HT-29 (cell line): ENCODE results near the gene MAGOH. TPM values are rescaled to one million over a fixed set of nuclear protein-coding genes. Genes with fewer than 3 reads are reported as not detected.
"Not testable (repeated sequence)": the region's sequence is repeated elsewhere in the genome, so short reads cannot be mapped to it uniquely, and the experiment has no call there.

Experiments
- DNase-seq: peaks from one replicate; pipeline ENCODE4 v3.0.0-alpha.2; 2015; ENCODE audit warnings: low spot score
- total RNA-seq: library from RNA; depleted of rRNA; stranded (reverse); fragments of >200 nt; shearing (Covaris generic); gene quantifications from 2 replicates; pipeline ENCODE4 v1.2.3, GENCODE V29; 2014; rRNA removed

The MAGOH gene
- total RNA-seq = 42.5 and 44.1 TPM in 2 replicates

GRCh38 chr1:53238197-53239155 lies at the start of gene MAGOH:
TSS of gene MAGOH (minus strand) at chr1:53238518. CDS start at chr1:53238448, 70 bp downstream.
- peak; percentile 93 for DNase-seq

GRCh38 chr1:53286955-53287354 lies 48.6 kb upstream of the MAGOH start:
- no peak for DNase-seq

- no peak for DNase-seq
Observed at GRCh38 chr1:53285969-53286760, 47.8 kb upstream of the MAGOH start.

GRCh38 chr1:53285546-53285945 lies 47.2 kb upstream of the MAGOH start:
- no peak for DNase-seq

GRCh38 chr1:53284224-53285020 lies 46.1 kb upstream of the MAGOH start:
- DNase-seq = no peak

GRCh38 chr1:53283156-53283555 lies 44.8 kb upstream of the MAGOH start:
- DNase-seq = not testable (repeated sequence)

- DNase-seq = no peak
Observed at GRCh38 chr1:53281133-53281532, 42.8 kb upstream of the MAGOH start.

GRCh38 chr1:53280496-53280895 lies 42.2 kb upstream of the MAGOH start:
- DNase-seq = no peak

- DNase-seq = no peak
Observed at GRCh38 chr1:53279296-53280200, 41.2 kb upstream of the MAGOH start.

- peak; percentile 54 for DNase-seq
Observed at GRCh38 chr1:53278298-53278725, 40.0 kb upstream of the MAGOH start.

GRCh38 chr1:53277326-53277725 lies 39.0 kb upstream of the MAGOH start:
- no peak for DNase-seq

GRCh38 chr1:53276902-53277281 lies 38.6 kb upstream of the MAGOH start:
- no peak for DNase-seq

GRCh38 chr1:53276153-53276901 lies 38.0 kb upstream of the MAGOH start:
- DNase-seq = no peak

GRCh38 chr1:53275566-53275965 lies 37.2 kb upstream of the MAGOH start:
- DNase-seq = no peak

- DNase-seq = no peak
Observed at GRCh38 chr1:53274541-53275185, 36.3 kb upstream of the MAGOH start.

GRCh38 chr1:53274026-53274425 lies 35.7 kb upstream of the MAGOH start:
- no peak for DNase-seq

- DNase-seq = no peak
Observed at GRCh38 chr1:53273526-53273925, 35.2 kb upstream of the MAGOH start.

- no peak for DNase-seq
Observed at GRCh38 chr1:53272349-53272748, 34.0 kb upstream of the MAGOH start.

- DNase-seq = no peak
Observed at GRCh38 chr1:53271446-53272090, 33.2 kb upstream of the MAGOH start.
